ENCODE measurements around the gene CSRP1.

The CSRP1 gene

GRCh38 chr1:201491896-201492511, 14.9 kb downstream of the CSRP1 start:
- peaks cover 50% of the 10 kb centered on the region for H3K36me3 Mint-ChIP-seq
- H3K27ac Mint-ChIP-seq, result no peak overlapping the region
- DNase-seq, result no peak
- no peaks in the 10 kb centered on the region for H3K27me3 Mint-ChIP-seq
- CTCF ChIA-PET, result interaction anchor here (3.1 to 15.0 kb wide), 2 partner anchors 11 to 23 kb away, joined by 16 to 349 read pairs; no protein-coding TSS in a partner anchor
- no peaks in the 10 kb centered on the region for H3K9me3 Mint-ChIP-seq
- H3K4me3 Mint-ChIP-seq, result no peak overlapping the region
- peaks cover 5% of the 10 kb centered on the region for H3K4me1 Mint-ChIP-seq

DNA sequence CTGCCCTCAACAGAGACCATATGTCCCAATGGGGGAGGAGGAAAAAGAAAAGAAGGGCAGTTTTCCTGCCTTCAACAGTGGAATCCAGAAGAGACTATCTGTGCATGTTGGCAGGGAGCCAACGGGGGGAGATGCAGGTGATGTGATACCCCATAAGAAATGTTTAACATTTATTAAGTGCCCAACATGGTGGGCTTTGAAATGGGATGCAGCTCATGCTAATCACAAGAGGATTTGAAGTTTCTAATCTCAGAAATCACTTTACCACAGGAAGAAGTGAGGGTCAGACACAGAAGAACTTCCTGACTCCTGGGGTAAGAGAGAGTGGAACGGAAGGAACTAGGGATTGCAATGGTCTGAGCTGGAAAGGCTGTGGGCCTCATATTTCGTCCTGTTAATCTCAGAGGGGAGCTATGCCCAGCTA, 16.2 kb downstream of the CSRP1 start:
- Mint-ChIP-seq H3K4me1 (peaks cover 16% of the 10 kb centered on the region), H3K27me3 (no peaks in the 10 kb centered on the region), H3K27ac (no peak overlapping the region), H3K36me3 (peaks cover 51% of the 10 kb centered on the region), H3K4me3 (no peak overlapping the region), H3K9me3 (no peaks in the 10 kb centered on the region)
- CTCF ChIA-PET, result interaction anchor here (3.1 to 15.0 kb wide), 2 partner anchors 9 to 24 kb away, joined by 16 to 349 read pairs; no protein-coding TSS in a partner anchor
- no peak for DNase-seq

DNA sequence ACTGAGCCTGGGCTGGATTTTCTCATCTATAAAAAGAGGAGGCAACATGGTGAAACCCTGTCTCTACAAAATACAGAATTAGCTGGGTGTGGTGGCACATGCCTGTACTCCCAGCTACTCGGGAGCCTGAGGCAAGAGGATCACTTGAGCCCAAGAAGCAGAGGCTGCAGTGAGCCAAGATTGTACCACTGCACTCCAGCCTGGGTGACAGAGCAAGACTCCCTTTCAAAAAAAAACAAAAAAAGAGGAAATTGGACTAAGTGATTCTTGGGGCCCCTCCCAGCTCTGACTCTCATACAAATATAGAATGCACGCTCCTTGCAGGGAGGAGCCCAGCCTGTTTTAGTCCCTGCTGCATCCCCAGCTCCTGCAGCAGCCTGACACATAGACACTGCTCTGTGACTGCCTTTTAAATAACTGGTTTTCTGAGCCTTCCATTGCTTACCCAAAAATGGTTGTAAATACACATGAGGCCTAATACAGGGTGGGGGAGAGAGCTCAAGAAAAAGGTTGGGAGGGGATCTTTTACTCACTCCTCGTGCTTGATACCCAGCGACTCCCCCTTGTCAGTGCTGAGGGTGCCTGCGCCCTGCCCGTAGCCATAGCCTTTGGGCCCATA, 17.2 kb downstream of the CSRP1 start:
- Mint-ChIP-seq H3K4me1 (peaks cover 16% of the 10 kb centered on the region), H3K9me3 (no peaks in the 10 kb centered on the region), H3K4me3 (no peak overlapping the region), H3K27ac (no peak overlapping the region), H3K27me3 (no peaks in the 10 kb centered on the region), H3K36me3 (peaks cover 45% of the 10 kb centered on the region)
- CTCF ChIA-PET, result interaction anchor here (0.7 to 15.0 kb wide), 3 partner anchors 8 to 54 kb away, joined by 3 to 349 read pairs (median 16); no protein-coding TSS in a partner anchor
- DNase-seq, result no peak

GRCh38 chr1:201488830-201489589, 17.9 kb downstream of the CSRP1 start:
- CTCF ChIA-PET, result interaction anchor here (0.7 to 15.0 kb wide), 4 partner anchors 8 to 54 kb away, joined by 3 to 349 read pairs (median 11); no protein-coding TSS in a partner anchor
- no peak for DNase-seq
- H3K4me3 Mint-ChIP-seq, result no peak overlapping the region
- H3K9me3 Mint-ChIP-seq, result no peaks in the 10 kb centered on the region
- H3K4me1 Mint-ChIP-seq, result peaks cover 16% of the 10 kb centered on the region
- H3K27me3 Mint-ChIP-seq, result no peaks in the 10 kb centered on the region
- H3K27ac Mint-ChIP-seq, result no peak overlapping the region
- peaks cover 38% of the 10 kb centered on the region for H3K36me3 Mint-ChIP-seq

DNA sequence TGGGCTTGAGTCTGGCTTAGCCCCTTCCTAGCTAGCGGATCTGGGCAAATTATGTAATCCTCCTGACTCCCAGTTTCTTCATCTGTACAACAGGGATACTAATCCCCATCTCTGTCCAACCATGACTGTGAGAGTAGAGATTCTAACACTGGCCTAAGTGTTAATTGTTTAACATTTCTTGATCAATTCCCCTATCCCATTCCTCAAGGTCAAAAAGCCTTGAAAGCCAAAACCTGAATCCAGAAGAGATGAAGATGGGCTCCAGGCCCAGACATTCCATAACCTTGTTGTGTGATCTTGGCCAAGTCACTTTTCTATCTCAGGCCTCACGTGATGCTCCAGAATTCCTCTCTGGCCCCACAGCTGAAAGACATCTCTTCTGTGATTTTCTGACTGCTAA, 19.2 kb downstream of the CSRP1 start:
- Mint-ChIP-seq H3K36me3 (peaks cover 29% of the 10 kb centered on the region), H3K27ac (no peak overlapping the region)

DNA sequence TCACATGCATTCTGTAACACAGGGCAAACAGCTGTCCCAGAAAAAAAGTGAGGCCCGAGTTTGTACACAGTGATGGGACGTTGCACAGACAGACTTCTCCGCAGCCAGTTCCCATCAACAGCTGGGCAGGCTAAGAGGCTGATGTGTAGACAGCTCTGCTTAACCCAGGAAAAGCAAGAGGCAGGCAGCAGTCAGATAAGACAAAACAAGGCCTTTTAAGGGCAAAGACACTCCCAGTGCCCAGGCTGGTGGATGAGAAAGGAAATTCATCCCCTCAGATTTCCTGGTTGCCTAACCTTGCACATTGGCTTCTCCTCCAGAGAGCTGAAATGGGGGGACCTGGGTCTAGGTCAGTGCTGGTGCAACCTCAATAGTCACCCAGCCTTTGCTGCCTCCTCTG, 20.7 kb downstream of the CSRP1 start:
- no peak for DNase-seq
- Mint-ChIP-seq H3K9me3 (no peaks in the 10 kb centered on the region), H3K4me3 (no peak overlapping the region), H3K27me3 (peaks cover 10% of the 10 kb centered on the region), H3K27ac (no peak overlapping the region), H3K36me3 (peaks cover 20% of the 10 kb centered on the region), H3K4me1 (peaks cover 27% of the 10 kb centered on the region)
- CTCF ChIA-PET, result interaction anchor here (1.1 to 15.0 kb wide), 4 partner anchors 15 to 38 kb away, joined by 3 to 349 read pairs (median 11); no protein-coding TSS in a partner anchor

More for the DNA sequence above, 19.2 kb downstream of the CSRP1 start:
- DNase-seq, result no peak
- H3K27me3 Mint-ChIP-seq, result no peaks in the 10 kb centered on the region
- no peak overlapping the region for H3K4me3 Mint-ChIP-seq
- CTCF ChIA-PET, result interaction anchor here (1.6 to 15.0 kb wide), 3 partner anchors 14 to 40 kb away, joined by 6 to 349 read pairs (median 7); no protein-coding TSS in a partner anchor
- no peaks in the 10 kb centered on the region for H3K9me3 Mint-ChIP-seq
- H3K4me1 Mint-ChIP-seq, result peaks cover 16% of the 10 kb centered on the region

DNA sequence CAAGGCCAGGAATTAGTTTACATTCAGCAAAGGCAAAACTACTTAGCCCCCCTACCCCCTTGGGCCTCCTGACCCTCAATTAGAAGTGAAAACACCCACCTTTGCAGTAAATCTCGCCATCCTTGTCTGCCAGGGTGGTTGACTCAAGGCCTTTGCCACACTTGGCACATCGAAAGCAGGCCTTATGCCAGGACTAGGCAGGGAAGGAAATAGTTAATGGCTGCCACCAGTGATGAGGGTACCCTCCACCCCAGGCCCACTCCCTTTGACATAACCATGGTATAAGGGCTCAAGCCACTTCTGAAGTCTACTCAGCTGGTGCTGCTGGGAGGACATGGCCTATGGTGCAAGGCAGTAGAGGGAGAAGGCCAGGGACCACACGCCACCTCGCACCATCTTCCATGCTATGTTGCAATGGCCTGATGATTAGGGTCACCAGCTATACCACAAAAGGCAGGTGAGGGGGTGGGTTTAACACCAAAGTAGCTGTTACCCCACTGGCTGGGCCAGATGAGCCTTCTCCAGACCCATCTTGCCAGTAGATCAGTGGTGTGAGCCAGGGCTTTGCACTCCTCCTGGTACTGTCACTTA, 21.6 kb downstream of the CSRP1 start:
- peak overlapping the region; percentile 58 for H3K27ac Mint-ChIP-seq
- DNase-seq, result no peak
- H3K4me3 Mint-ChIP-seq, result no peak overlapping the region
- peaks cover 20% of the 10 kb centered on the region for H3K27me3 Mint-ChIP-seq
- peaks cover 17% of the 10 kb centered on the region for H3K36me3 Mint-ChIP-seq
- CTCF ChIA-PET, result interaction anchor here (1.1 to 15.0 kb wide), 4 partner anchors 16 to 37 kb away, joined by 3 to 349 read pairs (median 11); no protein-coding TSS in a partner anchor
- H3K9me3 Mint-ChIP-seq, result no peaks in the 10 kb centered on the region
- peaks cover 33% of the 10 kb centered on the region for H3K4me1 Mint-ChIP-seq

DNA sequence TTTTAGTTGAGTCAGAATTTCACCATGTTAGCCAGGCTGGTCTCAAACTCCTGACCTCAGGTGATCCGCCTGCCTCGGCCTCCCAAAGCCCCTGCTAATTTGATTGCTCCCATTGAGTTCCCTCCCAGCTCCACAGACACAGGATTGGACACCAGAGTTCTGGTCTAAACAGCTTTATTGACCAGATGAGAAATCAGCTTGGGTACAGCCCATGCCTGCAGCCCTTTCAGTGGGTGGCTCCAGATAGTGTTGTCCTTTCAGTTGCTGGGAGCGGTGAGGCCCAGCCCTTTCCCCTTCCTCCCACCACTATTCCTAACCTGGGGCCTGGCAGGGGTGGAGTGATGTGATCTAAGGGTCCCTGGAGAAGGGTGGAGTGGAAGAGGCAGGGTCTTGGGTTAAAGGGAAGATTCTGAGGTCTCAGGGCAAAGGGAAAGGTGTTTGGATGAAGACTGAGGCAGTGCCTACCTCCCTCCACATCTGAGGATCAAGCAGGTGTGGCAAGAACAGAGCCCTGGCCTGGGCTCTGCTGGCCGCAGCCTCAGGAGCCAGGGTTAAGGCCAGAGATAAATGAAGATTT, 23.5 kb downstream of the CSRP1 start:
- H3K4me1 Mint-ChIP-seq, result peaks cover 39% of the 10 kb centered on the region
- H3K27ac Mint-ChIP-seq, result no peak overlapping the region
- H3K27me3 Mint-ChIP-seq, result peaks cover 30% of the 10 kb centered on the region
- no peak for DNase-seq
- H3K9me3 Mint-ChIP-seq, result no peaks in the 10 kb centered on the region
- H3K4me3 Mint-ChIP-seq, result no peak overlapping the region
- CTCF ChIA-PET, result interaction anchor here (1.7 to 15.0 kb wide), 8 partner anchors 12 to 221 kb away, joined by 4 to 349 read pairs (median 44); partner anchors contain the start of genes CSRP1 and PHLDA3
- H3K36me3 Mint-ChIP-seq, result peaks cover 16% of the 10 kb centered on the region

- CTCF ChIA-PET, result interaction anchor here (1.7 to 15.0 kb wide), 12 partner anchors 8 to 221 kb away, joined by 4 to 349 read pairs (median 18); partner anchors contain the start of genes CSRP1 and PHLDA3
- peaks cover 12% of the 10 kb centered on the region for H3K36me3 Mint-ChIP-seq
- no peak overlapping the region for H3K27ac Mint-ChIP-seq
- H3K4me3 Mint-ChIP-seq, result no peak overlapping the region
- H3K9me3 Mint-ChIP-seq, result no peaks in the 10 kb centered on the region
- peaks cover 39% of the 10 kb centered on the region for H3K4me1 Mint-ChIP-seq
- H3K27me3 Mint-ChIP-seq, result peaks cover 32% of the 10 kb centered on the region
- DNase-seq, result no peak
These were observed 24.2 kb downstream of the CSRP1 start for GRCh38 chr1:201482755-201483154.

DNA sequence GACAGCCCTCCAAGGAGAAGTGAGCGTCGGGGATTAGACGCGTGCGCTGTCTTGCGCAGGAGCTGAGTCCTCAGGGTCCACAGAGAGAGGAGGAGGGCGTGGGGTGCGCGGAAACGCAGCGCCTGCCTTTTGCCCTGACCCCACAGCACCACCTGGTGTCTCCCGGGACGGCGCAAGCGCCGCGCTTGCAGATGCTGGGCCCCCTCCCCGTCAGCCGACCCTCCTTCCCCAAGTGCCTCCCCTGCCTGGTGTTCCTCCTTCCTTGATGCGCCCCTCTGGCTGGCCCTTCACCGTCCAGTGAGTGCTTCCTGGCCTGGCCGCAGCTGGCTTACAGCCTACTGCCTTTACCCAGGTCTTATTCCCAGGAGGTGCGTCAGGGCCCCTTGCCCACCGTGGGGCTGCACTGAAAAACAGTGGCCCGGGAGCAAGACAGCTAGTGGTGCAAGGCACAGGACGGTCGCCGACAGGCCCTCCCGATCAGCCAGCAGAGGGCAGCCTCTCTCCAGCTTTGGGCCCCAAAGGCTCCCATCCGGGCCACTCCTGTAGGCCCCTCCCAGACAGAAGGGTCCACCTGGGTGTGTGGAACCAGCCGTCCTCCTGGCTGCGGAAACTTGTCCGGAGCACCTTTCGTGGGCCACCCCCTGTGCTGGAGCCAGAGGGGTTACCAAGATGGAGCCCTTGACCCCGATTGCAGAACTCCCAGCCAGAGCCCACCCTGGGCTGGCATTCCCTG, 25.0 kb downstream of the CSRP1 start:
- H3K36me3 Mint-ChIP-seq, result peaks cover 11% of the 10 kb centered on the region
- CTCF ChIA-PET, result interaction anchor here (0.7 to 15.0 kb wide), 21 partner anchors 9 to 222 kb away, joined by 3 to 349 read pairs (median 7); partner anchors contain the start of genes CSRP1 and PHLDA3
- H3K4me1 Mint-ChIP-seq, result peaks cover 43% of the 10 kb centered on the region
- DNase-seq, result peak; percentile 88
- H3K9me3 Mint-ChIP-seq, result no peaks in the 10 kb centered on the region
- H3K27ac Mint-ChIP-seq, result no peak overlapping the region
- H3K27me3 Mint-ChIP-seq, result peaks cover 39% of the 10 kb centered on the region
- peak overlapping the region; percentile 62 for H3K4me3 Mint-ChIP-seq

- no peak for DNase-seq
- H3K4me3 Mint-ChIP-seq, result peak overlapping the region; percentile 62
- CTCF ChIA-PET, result interaction anchor here (0.7 to 15.0 kb wide), 20 partner anchors 9 to 228 kb away, joined by 3 to 349 read pairs (median 8); partner anchors contain the start of genes CSRP1 and PHLDA3
- H3K27ac Mint-ChIP-seq, result no peak overlapping the region
- H3K9me3 Mint-ChIP-seq, result no peaks in the 10 kb centered on the region
- H3K36me3 Mint-ChIP-seq, result peaks cover 9% of the 10 kb centered on the region
- H3K27me3 Mint-ChIP-seq, result peaks cover 48% of the 10 kb centered on the region
- peaks cover 39% of the 10 kb centered on the region for H3K4me1 Mint-ChIP-seq
These were observed 25.9 kb downstream of the CSRP1 start for GRCh38 chr1:201481004-201481380.

DNA sequence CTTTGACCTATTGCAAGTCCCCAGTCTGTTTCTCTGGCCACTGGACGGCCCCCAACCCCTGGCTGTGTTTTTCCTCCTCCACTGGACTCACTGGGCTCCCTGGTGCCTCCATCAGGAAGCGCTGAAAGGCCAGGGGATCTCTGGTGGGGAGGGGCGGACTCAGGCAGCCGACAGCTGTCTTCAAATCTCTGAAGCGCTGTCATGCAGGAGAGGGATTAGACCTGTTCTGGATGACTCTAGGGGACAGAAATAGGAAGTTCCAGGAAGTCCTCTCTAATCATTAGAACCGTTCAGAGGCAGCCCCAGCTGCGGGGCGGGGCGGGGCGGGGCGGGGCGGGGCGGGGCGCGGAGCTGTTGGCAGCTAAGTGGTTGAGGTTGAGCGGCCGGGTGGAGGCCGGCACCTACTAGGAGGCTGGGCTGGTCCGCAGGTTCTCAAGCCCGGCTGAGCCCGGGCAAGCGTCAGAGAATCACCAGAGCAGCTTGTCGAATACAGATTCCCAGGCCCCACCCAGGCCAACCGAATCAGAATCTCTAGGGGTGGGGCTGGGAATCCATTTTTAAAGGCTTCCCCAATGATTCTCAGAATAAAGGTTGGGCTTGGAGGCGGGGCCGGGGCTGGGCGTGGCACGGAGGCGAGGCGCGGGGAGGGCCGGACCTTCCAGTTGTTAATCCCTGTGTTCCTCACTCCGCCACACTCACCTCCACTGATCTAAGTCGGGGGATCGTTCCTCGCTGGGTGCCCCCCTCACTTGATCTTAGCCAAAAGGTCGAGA, 26.5 kb downstream of the CSRP1 start:
- Mint-ChIP-seq H3K27ac (no peak overlapping the region), H3K27me3 (peaks cover 54% of the 10 kb centered on the region), H3K9me3 (no peaks in the 10 kb centered on the region), H3K4me1 (peaks cover 41% of the 10 kb centered on the region), H3K36me3 (peaks cover 7% of the 10 kb centered on the region), H3K4me3 (peak overlapping the region; percentile 62)
- peak; percentile 79 for DNase-seq
- CTCF ChIA-PET, result interaction anchor here (1.1 to 15.0 kb wide), 16 partner anchors 8 to 229 kb away, joined by 3 to 349 read pairs (median 14); partner anchors contain the start of genes CSRP1 and PHLDA3
